ENCODE measurements around the gene EFCC1. TPM values are rescaled to one million over a fixed set of nuclear protein-coding genes. Genes with fewer than 3 reads are reported as not detected.
"Not testable (repeated sequence)": the region's sequence is repeated elsewhere in the genome, so short reads cannot be mapped to it uniquely, and the experiment has no call there.

Gene EFCC1
- total and polyA plus RNA-seq, 5 donors from 2014 or later: 0.15 TPM; not detected in 4

- H3K4me1 ChIP-seq (ENCODE audit: control insufficient read depth, insufficient read depth, low read length, poor library complexity, severe bottlenecking): peaks cover 1% of the 10 kb centered on the region
- no peak for DNase-seq
- Mint-ChIP-seq H3K27me3 (peaks cover 9% of the 10 kb centered on the region), H3K4me1 (peaks cover 0 to 10% (median 0%) of the 10 kb centered on the region in 4 donors), H3K4me3 (no peak overlapping the region), H3K27ac (no peak overlapping the region), H3K9me3 (no peaks in the 10 kb centered on the region), H3K36me3 (peaks cover 4% of the 10 kb centered on the region)
- H3K27me3 ChIP-seq (ENCODE audit: control insufficient read depth, insufficient read depth, low read length): no peaks in the 10 kb centered on the region
- H3K36me3 ChIP-seq (ENCODE audit: control insufficient read depth, insufficient read depth, low read length): no peaks in the 10 kb centered on the region
- no peak overlapping the region for H3K27ac ChIP-seq (ENCODE audit: insufficient read depth, low read length, poor library complexity, severe bottlenecking)
- ATAC-seq (ENCODE audit: low read depth in 2 of 2): no peak
- no peaks in the 10 kb centered on the region for H3K9me3 ChIP-seq (ENCODE audit: control insufficient read depth in 2 of 2, low read length in 2 of 2)
- no peak overlapping the region for H3K4me3 ChIP-seq (ENCODE audit: low read depth, low read length)
Observed at GRCh38 chr3:129063091-129063640, 62.1 kb downstream of the EFCC1 start.

GRCh38 chr3:129063841-129064482, 62.9 kb downstream of the EFCC1 start:
- Histone ChIP-seq H3K4me3 (ENCODE audit: low read depth, low read length) (no peak overlapping the region), H3K9me3 (ENCODE audit: control insufficient read depth in 2 of 2, low read length in 2 of 2) (no peaks in the 10 kb centered on the region), H3K36me3 (ENCODE audit: control insufficient read depth, insufficient read depth, low read length) (no peaks in the 10 kb centered on the region), H3K27ac (ENCODE audit: insufficient read depth, low read length, poor library complexity, severe bottlenecking) (no peak overlapping the region), H3K4me1 (ENCODE audit: control insufficient read depth, insufficient read depth, low read length, poor library complexity, severe bottlenecking) (peaks cover 8% of the 10 kb centered on the region), H3K27me3 (ENCODE audit: control insufficient read depth, insufficient read depth, low read length) (no peaks in the 10 kb centered on the region)
- no peak for DNase-seq
- Mint-ChIP-seq H3K27me3 (peaks cover 9% of the 10 kb centered on the region), H3K4me3 (no peak overlapping the region), H3K4me1 (peaks cover 0 to 8% (median 0%) of the 10 kb centered on the region in 4 donors), H3K9me3 (no peaks in the 10 kb centered on the region), H3K27ac (no peak overlapping the region), H3K36me3 (peaks cover 4% of the 10 kb centered on the region)
- no peak for ATAC-seq (ENCODE audit: low read depth in 2 of 2)

GRCh38 chr3:129065016-129065719, 64.1 kb downstream of the EFCC1 start:
- Mint-ChIP-seq H3K27ac (peak overlapping the region in 1 of 3 donors; percentile 41), H3K36me3 (peaks cover 4% of the 10 kb centered on the region), H3K27me3 (peaks cover 14% of the 10 kb centered on the region), H3K4me1 (peaks cover 0 to 8% (median 0%) of the 10 kb centered on the region in 4 donors), H3K9me3 (no peaks in the 10 kb centered on the region), H3K4me3 (no peak overlapping the region)
- Histone ChIP-seq H3K4me1 (ENCODE audit: control insufficient read depth, insufficient read depth, low read length, poor library complexity, severe bottlenecking) (peaks cover 9% of the 10 kb centered on the region), H3K27me3 (ENCODE audit: control insufficient read depth, insufficient read depth, low read length) (no peaks in the 10 kb centered on the region), H3K36me3 (ENCODE audit: control insufficient read depth, insufficient read depth, low read length) (no peaks in the 10 kb centered on the region), H3K4me3 (ENCODE audit: low read depth, low read length) (no peak overlapping the region), H3K9me3 (ENCODE audit: control insufficient read depth in 2 of 2, low read length in 2 of 2) (no peaks in the 10 kb centered on the region), H3K27ac (ENCODE audit: insufficient read depth, low read length, poor library complexity, severe bottlenecking) (no peak overlapping the region)
- DNase-seq (no peak), ATAC-seq (ENCODE audit: low read depth in 2 of 2) (no peak)

GRCh38 chr3:129065720-129066073, 64.6 kb downstream of the EFCC1 start:
- Histone ChIP-seq H3K36me3 (ENCODE audit: control insufficient read depth, insufficient read depth, low read length) (no peaks in the 10 kb centered on the region), H3K27ac (ENCODE audit: insufficient read depth, low read length, poor library complexity, severe bottlenecking) (no peak overlapping the region), H3K4me3 (ENCODE audit: low read depth, low read length) (no peak overlapping the region), H3K27me3 (ENCODE audit: control insufficient read depth, insufficient read depth, low read length) (no peaks in the 10 kb centered on the region), H3K4me1 (ENCODE audit: control insufficient read depth, insufficient read depth, low read length, poor library complexity, severe bottlenecking) (peaks cover 9% of the 10 kb centered on the region), H3K9me3 (ENCODE audit: control insufficient read depth in 2 of 2, low read length in 2 of 2) (no peaks in the 10 kb centered on the region)
- Mint-ChIP-seq H3K4me3 (no peak overlapping the region), H3K36me3 (peaks cover 4% of the 10 kb centered on the region), H3K27ac (peak overlapping the region in 1 of 3 donors; percentile 7), H3K27me3 (peaks cover 14% of the 10 kb centered on the region), H3K4me1 (peaks cover 0 to 8% (median under 1%) of the 10 kb centered on the region in 4 donors), H3K9me3 (no peaks in the 10 kb centered on the region)
- ATAC-seq (ENCODE audit: low read depth in 2 of 2): no peak
- DNase-seq: no peak

- not testable (repeated sequence) for H3K9me3 ChIP-seq (ENCODE audit: control insufficient read depth in 2 of 2, low read length in 2 of 2); H3K27ac Mint-ChIP-seq; H3K4me1 ChIP-seq (ENCODE audit: control insufficient read depth, insufficient read depth, low read length, poor library complexity, severe bottlenecking); H3K36me3 ChIP-seq (ENCODE audit: control insufficient read depth, insufficient read depth, low read length); H3K27ac ChIP-seq (ENCODE audit: insufficient read depth, low read length, poor library complexity, severe bottlenecking); H3K4me1 Mint-ChIP-seq; H3K4me3 ChIP-seq (ENCODE audit: low read depth, low read length); ATAC-seq (ENCODE audit: low read depth in 2 of 2); H3K27me3 ChIP-seq (ENCODE audit: control insufficient read depth, insufficient read depth, low read length); H3K9me3 Mint-ChIP-seq; H3K36me3 Mint-ChIP-seq
- peak overlapping the region; percentile 59 to 79 (median 69) for H3K4me3 Mint-ChIP-seq
- peaks cover 14% of the 10 kb centered on the region for H3K27me3 Mint-ChIP-seq
- DNase-seq: peak in 1 of 3 donors; percentile 30
Observed at GRCh38 chr3:129067719-129068118, 66.6 kb downstream of the EFCC1 start.

GRCh38 chr3:129068291-129068886, 67.3 kb downstream of the EFCC1 start:
- Histone ChIP-seq H3K36me3 (ENCODE audit: control insufficient read depth, insufficient read depth, low read length) (no peaks in the 10 kb centered on the region), H3K27me3 (ENCODE audit: control insufficient read depth, insufficient read depth, low read length) (no peaks in the 10 kb centered on the region), H3K4me3 (ENCODE audit: low read depth, low read length) (no peak overlapping the region), H3K4me1 (ENCODE audit: control insufficient read depth, insufficient read depth, low read length, poor library complexity, severe bottlenecking) (peaks cover 9% of the 10 kb centered on the region), H3K9me3 (ENCODE audit: control insufficient read depth in 2 of 2, low read length in 2 of 2) (no peaks in the 10 kb centered on the region), H3K27ac (ENCODE audit: insufficient read depth, low read length, poor library complexity, severe bottlenecking) (no peak overlapping the region)
- peak in 1 of 2 donors; percentile 28 for ATAC-seq (ENCODE audit: low read depth in 2 of 2)
- no peak for DNase-seq
- peaks cover 14% of the 10 kb centered on the region for H3K27me3 Mint-ChIP-seq
- H3K4me1 Mint-ChIP-seq: peaks cover 0 to 8% (median under 1%) of the 10 kb centered on the region in 4 donors
- H3K4me3 Mint-ChIP-seq: peak overlapping the region; percentile 59 to 79 (median 69)
- no peak overlapping the region for H3K27ac Mint-ChIP-seq
- H3K9me3 Mint-ChIP-seq: no peaks in the 10 kb centered on the region
- H3K36me3 Mint-ChIP-seq: peaks cover 4% of the 10 kb centered on the region

- not testable (repeated sequence) for H3K9me3 Mint-ChIP-seq; ATAC-seq (ENCODE audit: low read depth in 2 of 2); H3K27ac Mint-ChIP-seq; H3K36me3 ChIP-seq (ENCODE audit: control insufficient read depth, insufficient read depth, low read length); H3K27me3 ChIP-seq (ENCODE audit: control insufficient read depth, insufficient read depth, low read length); H3K4me1 ChIP-seq (ENCODE audit: control insufficient read depth, insufficient read depth, low read length, poor library complexity, severe bottlenecking); H3K27ac ChIP-seq (ENCODE audit: insufficient read depth, low read length, poor library complexity, severe bottlenecking); H3K9me3 ChIP-seq (ENCODE audit: control insufficient read depth in 2 of 2, low read length in 2 of 2); DNase-seq; H3K4me1 Mint-ChIP-seq; H3K4me3 ChIP-seq (ENCODE audit: low read depth, low read length); H3K36me3 Mint-ChIP-seq
- H3K4me3 Mint-ChIP-seq: peak overlapping the region in 3 of 4 donors; percentile 1 to 67 (median 15)
- peaks cover 14% of the 10 kb centered on the region for H3K27me3 Mint-ChIP-seq
Observed at GRCh38 chr3:129069313-129070085, 68.4 kb downstream of the EFCC1 start.
